DND-41 (cell line): Measurements from ENCODE around the gene PTPRN2.

Experiments
- EZH2 ChIP-seq: IDR thresholded peaks from 3 replicates; pipeline ENCODE4 v1.6.1; 2012; ENCODE audit warnings: borderline replicate concordance, low read depth, mild to moderate bottlenecking, moderate library complexity, low read length, inconsistent platforms; ENCODE audit not compliant: severe bottlenecking
- TF ChIP-seq, protein P1 (sequence below): IDR thresholded peaks from 2 replicates; pipeline ENCODE4 v1.5.1; 2012; ENCODE audit warnings: borderline replicate concordance, low read length, moderate library complexity, mild to moderate bottlenecking; ENCODE audit not compliant: poor library complexity, severe bottlenecking; ENCODE audit errors: extremely low read depth

DNA sequence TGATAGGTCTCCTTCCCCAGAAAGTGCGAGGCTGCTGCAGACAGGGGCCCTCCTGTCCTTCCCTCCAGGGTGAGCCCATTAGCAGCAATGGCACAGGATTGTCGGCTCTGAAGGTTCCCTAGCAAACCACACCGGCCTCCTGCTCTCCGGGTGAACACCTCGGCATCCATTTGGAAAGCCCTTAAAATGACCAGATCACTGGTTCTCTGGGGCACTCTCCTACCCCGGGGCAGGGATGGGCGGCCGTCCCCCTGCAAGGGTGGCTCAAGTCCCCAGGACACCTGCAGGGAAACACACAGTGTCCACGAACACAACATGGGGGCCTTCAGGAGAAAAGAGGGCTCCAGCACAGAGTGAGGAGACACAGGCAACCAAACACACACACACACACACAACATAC lies 459.1 kb downstream of the PTPRN2 start:
- TF ChIP-seq, protein P1, sequence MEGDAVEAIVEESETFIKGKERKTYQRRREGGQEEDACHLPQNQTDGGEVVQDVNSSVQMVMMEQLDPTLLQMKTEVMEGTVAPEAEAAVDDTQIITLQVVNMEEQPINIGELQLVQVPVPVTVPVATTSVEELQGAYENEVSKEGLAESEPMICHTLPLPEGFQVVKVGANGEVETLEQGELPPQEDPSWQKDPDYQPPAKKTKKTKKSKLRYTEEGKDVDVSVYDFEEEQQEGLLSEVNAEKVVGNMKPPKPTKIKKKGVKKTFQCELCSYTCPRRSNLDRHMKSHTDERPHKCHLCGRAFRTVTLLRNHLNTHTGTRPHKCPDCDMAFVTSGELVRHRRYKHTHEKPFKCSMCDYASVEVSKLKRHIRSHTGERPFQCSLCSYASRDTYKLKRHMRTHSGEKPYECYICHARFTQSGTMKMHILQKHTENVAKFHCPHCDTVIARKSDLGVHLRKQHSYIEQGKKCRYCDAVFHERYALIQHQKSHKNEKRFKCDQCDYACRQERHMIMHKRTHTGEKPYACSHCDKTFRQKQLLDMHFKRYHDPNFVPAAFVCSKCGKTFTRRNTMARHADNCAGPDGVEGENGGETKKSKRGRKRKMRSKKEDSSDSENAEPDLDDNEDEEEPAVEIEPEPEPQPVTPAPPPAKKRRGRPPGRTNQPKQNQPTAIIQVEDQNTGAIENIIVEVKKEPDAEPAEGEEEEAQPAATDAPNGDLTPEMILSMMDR: no peak
- no peak for TF ChIP-seq EZH2
